Right lobe of liver (tissue), 6 donors: ENCODE data around the gene PLCL1. TPM values are rescaled to one million over a fixed set of nuclear protein-coding genes. Genes with fewer than 3 reads are reported as not detected.

Experiments
- ATAC-seq, 4 donors: fragments of 200-7000 bp; cut with Tn5 transposase; one replicate each; pipeline ENCODE4 v1.9.1; 2020; ENCODE audit warnings: mild to moderate bottlenecking in 4 of 4, moderate library complexity in 4 of 4
- DNase-seq, 3 donors: peaks; one replicate each; pipeline ENCODE4 v3.0.0-alpha.2; 2020
- H3K27ac ChIP-seq, 3 donors: fragments of 200-600 bp; one replicate each; pipeline ENCODE4 v1.8.0; 2022
- H3K27me3 ChIP-seq, 2 donors: fragments of 200-600 bp; one replicate each; pipeline ENCODE4 v1.8.0; 2022
- H3K36me3 ChIP-seq, 4 donors: fragments of 200-600 bp; sonication (generic) in 1 of 4; one replicate each; pipeline versions ENCODE4 v1.5.1 to v1.8.0; 2017 to 2022; ENCODE audit warnings: control low read depth in 1 of 4
- H3K4me1 ChIP-seq, 4 donors: fragments of 200-600 bp; sonication (generic) in 1 of 4; one replicate each; pipeline versions ENCODE4 v1.5.1 to v1.8.0; 2017 to 2022; ENCODE audit warnings: control low read depth in 1 of 4
- H3K4me3 ChIP-seq, 3 donors: fragments of 200-600 bp; one replicate each; pipeline ENCODE4 v1.8.0; 2022
- H3K9me3 ChIP-seq, 4 donors: fragments of 200-600 bp; sonication (generic) in 1 of 4; one replicate each; pipeline versions ENCODE4 v1.5.1 to v1.8.0; 2017 to 2022; ENCODE audit warnings: control low read depth in 1 of 4
- POLR2A ChIP-seq: fragments of 450-650 bp; IDR thresholded peaks from one replicate; pipeline ENCODE4 v1.6.1; 2017; ENCODE audit warnings: antibody characterized with exemption, mild to moderate bottlenecking
- whole genome bisulfite sequencing: methylation state at CpG from one replicate; pipeline ENCODE4 v1.1.6; 2018; ENCODE audit warnings: low coverage, low lambda C conversion rate; ENCODE audit not compliant: insufficient coverage; ENCODE audit errors: missing lambda C conversion rate; 5-methylcytosine and 5-hydroxymethylcytosine counted together
- intact Hi-C, 2 donors: fragments of 100-400 bp; cut with DNase I; formaldehyde crosslinking; loops; one replicate each; pipeline versions ENCODE4 v1.11.2 to v1.14.1; 2022
- total RNA-seq, 6 experiments: library from RNA; depleted of rRNA in 2 of 6; stranded (reverse); fragments of >200 nt in 2 of 6; fragmentation: NEBNext Ultra II Directional in 3 of 6; extraction: Animal tissue kit (Norgen Biotek cat#: 25700) in 3 of 6; gene quantifications; one replicate each; pipeline versions ENCODE4 v1.1.0 to v1.2.4, GENCODE V29; 2016 to 2023
- TF ChIP-seq, protein P1 (sequence below), 4 donors: fragments of 200-600 bp in 3 of 4; fragments of 450-650 bp in 1 of 4; IDR thresholded peaks; one replicate each; pipeline versions ENCODE4 v1.5.1 to v1.8.0; 2016 to 2022; ENCODE audit warnings: antibody characterized with exemption in 4 of 4, mild to moderate bottlenecking in 2 of 4
- donor health status: DM: no; HTN: yes; CAD: no.
- donor health status: DM: no; HTN: no; CAD: no.
- donor health status: DM: no; HTN: no; CAD: no.
- donor health status: DM: no; HTN: yes; CAD: no.
- donor health status: DM: no; HTN: yes; CAD: no.

PLCL1 gene
- total RNA-seq, 6 experiments from 2014 or later = 0.12 to 0.37 (median 0.24) TPM

- no peak for ATAC-seq
- Histone ChIP-seq H3K9me3 (no peaks in the 10 kb centered on the region), H3K4me3 (no peak overlapping the region), H3K27ac (no peak overlapping the region), H3K4me1 (no peaks in the 10 kb centered on the region), H3K27me3 (no peaks in the 10 kb centered on the region), H3K36me3 (no peaks in the 10 kb centered on the region)
- TF ChIP-seq POLR2A = no peak
- TF ChIP-seq, protein P1, sequence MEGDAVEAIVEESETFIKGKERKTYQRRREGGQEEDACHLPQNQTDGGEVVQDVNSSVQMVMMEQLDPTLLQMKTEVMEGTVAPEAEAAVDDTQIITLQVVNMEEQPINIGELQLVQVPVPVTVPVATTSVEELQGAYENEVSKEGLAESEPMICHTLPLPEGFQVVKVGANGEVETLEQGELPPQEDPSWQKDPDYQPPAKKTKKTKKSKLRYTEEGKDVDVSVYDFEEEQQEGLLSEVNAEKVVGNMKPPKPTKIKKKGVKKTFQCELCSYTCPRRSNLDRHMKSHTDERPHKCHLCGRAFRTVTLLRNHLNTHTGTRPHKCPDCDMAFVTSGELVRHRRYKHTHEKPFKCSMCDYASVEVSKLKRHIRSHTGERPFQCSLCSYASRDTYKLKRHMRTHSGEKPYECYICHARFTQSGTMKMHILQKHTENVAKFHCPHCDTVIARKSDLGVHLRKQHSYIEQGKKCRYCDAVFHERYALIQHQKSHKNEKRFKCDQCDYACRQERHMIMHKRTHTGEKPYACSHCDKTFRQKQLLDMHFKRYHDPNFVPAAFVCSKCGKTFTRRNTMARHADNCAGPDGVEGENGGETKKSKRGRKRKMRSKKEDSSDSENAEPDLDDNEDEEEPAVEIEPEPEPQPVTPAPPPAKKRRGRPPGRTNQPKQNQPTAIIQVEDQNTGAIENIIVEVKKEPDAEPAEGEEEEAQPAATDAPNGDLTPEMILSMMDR (IDR thresholded peaks at IDR 0.05) = no peak
- intact Hi-C loops = no loop called here
- DNase-seq = no peak
- WGBS = 63% methylated on average over 3 of the region's 3 CpGs
Measured at GRCh38 chr2:198101688-198102087, 297.3 kb downstream of the PLCL1 start.

- H3K9me3 ChIP-seq = no peaks in the 10 kb centered on the region
- H3K4me3 ChIP-seq = no peak overlapping the region
- TF ChIP-seq POLR2A = no peak
- no peaks in the 10 kb centered on the region for H3K27me3 ChIP-seq
- DNase-seq = no peak
- no peaks in the 10 kb centered on the region for H3K4me1 ChIP-seq
- 48% methylated on average over 3 of the region's 3 CpGs for WGBS
- ATAC-seq = no peak
- H3K36me3 ChIP-seq = no peaks in the 10 kb centered on the region
- intact Hi-C loops = no loop called here
- H3K27ac ChIP-seq = no peak overlapping the region
Measured at GRCh38 chr2:198102120-198102519, 297.7 kb downstream of the PLCL1 start.

DNA sequence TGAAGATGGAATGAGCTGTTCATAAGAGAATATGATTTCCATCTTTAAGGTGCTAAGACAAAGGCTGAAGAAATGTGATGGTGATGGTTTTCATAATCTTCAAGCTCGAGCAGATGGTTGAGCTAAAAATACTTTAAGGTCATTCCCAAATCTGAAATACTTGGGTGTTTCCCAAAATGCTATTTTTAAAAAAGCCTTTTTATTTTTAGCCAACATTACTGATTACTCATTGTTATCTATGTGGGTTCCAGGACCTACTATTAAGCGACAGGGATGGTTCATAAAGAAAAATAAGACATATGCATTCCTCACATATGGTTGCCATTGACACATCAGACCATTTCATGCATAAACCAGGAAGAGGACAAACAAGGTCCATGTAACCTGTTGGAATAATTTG lies 298.5 kb downstream of the PLCL1 start:
- Histone ChIP-seq H3K27ac (no peak overlapping the region), H3K27me3 (no peaks in the 10 kb centered on the region), H3K36me3 (no peaks in the 10 kb centered on the region), H3K9me3 (no peaks in the 10 kb centered on the region), H3K4me1 (no peaks in the 10 kb centered on the region), H3K4me3 (no peak overlapping the region)
- ATAC-seq = no peak
- intact Hi-C loops = no loop called here
- 23% methylated on average over 2 of the region's 2 CpGs for WGBS
- DNase-seq = no peak
- TF ChIP-seq, protein P1 (IDR thresholded peaks at IDR 0.05) = no peak

DNA sequence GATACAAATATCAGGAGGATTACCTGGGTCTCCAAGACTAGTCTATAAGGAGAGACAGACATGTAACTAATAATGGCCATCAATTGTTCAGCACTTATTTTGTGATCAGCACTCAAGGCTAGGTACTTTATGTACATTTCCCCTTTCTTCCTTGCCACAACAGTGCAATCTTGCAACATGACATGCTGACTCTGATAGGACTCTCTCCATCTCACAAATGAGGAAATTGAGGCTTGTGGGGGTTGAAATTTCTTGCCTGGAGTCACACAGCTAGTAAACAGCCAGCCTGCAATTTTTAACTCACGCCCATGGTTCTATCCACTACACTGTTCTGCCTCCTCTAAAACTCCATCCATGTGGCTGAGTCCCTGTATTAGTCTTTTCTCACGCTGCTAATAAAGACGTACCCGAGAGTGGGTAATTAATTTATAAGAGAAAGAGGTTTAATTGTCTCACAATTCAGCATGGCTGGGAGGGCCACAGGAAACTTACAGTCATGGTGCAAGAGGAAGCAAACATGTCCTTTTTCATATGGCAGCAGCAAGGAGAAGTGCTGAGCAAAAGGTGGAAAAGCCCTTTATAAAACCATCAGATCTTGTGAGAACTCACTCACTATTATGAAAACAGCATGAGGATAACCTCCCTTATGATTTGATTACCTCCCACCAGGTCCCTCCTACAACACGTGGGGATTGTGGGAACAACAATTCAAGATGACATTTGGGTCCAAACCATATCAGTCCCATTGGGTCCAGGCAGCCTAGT lies 302.4 kb downstream of the PLCL1 start:
- Histone ChIP-seq H3K4me3 (no peak overlapping the region), H3K4me1 (no peaks in the 10 kb centered on the region), H3K9me3 (no peaks in the 10 kb centered on the region), H3K27ac (no peak overlapping the region), H3K36me3 (no peaks in the 10 kb centered on the region), H3K27me3 (no peaks in the 10 kb centered on the region)
- intact Hi-C loops = no loop called here
- peak; percentile 52 to 73 (median 62) for ATAC-seq
- TF ChIP-seq, protein P1 (IDR thresholded peaks at IDR 0.05) = no peak
- TF ChIP-seq POLR2A = no peak
- no peak for DNase-seq
- 51% methylated on average over 5 of the region's 5 CpGs for WGBS

GRCh38 chr2:198113316-198113715 lies 308.9 kb downstream of the PLCL1 start:
- Histone ChIP-seq H3K4me1 (no peaks in the 10 kb centered on the region), H3K9me3 (no peaks in the 10 kb centered on the region), H3K27ac (no peak overlapping the region), H3K4me3 (no peak overlapping the region), H3K27me3 (no peaks in the 10 kb centered on the region), H3K36me3 (no peaks in the 10 kb centered on the region)
- DNase-seq (no peak), ATAC-seq (no peak)
- intact Hi-C loops = no loop called here
- WGBS = 35% methylated on average over 2 of the region's 2 CpGs
- TF ChIP-seq POLR2A = no peak
- TF ChIP-seq, protein P1 (IDR thresholded peaks at IDR 0.05) = no peak
